G401 (cell line): ENCODE data around the gene C16orf89. TPM values are rescaled to one million over a fixed set of nuclear protein-coding genes. Genes with fewer than 3 reads are reported as not detected.
A peak's percentile ranks its signal among the peaks of the same experiment; 100 is the strongest.

Experiments
- DNase-seq: peaks from one replicate; pipeline ENCODE4 v3.0.0-alpha.2; 2015; ENCODE audit warnings: low spot score
- in situ Hi-C: cut with HindIII; loops from 2 replicates; pipeline ENCODE4 v1.10.0; 2016; ENCODE audit warnings: low sequenced_read_pairs, mixed read lengths
- total RNA-seq: library from RNA; depleted of rRNA; stranded (reverse); fragments of >200 nt; shearing (Covaris generic); gene quantifications from 2 replicates; pipeline ENCODE4 v1.2.3, GENCODE V29; 2014

Gene C16orf89
- total RNA-seq, 1 experiment from 2014 or later = not detected

GRCh38 chr16:5016967-5017677, 48.6 kb downstream of the C16orf89 start:
- in situ Hi-C loops = no loop called here
- DNase-seq = no peak

GRCh38 chr16:5015887-5016286, 49.9 kb downstream of the C16orf89 start:
- in situ Hi-C loops = no loop called here
- DNase-seq = no peak

GRCh38 chr16:5015351-5015750, 50.4 kb downstream of the C16orf89 start:
- no peak for DNase-seq
- in situ Hi-C loops = no loop called here

GRCh38 chr16:5012887-5013286, 52.9 kb downstream of the C16orf89 start:
- in situ Hi-C loops = no loop called here
- DNase-seq = no peak

GRCh38 chr16:5011637-5012036, 54.1 kb downstream of the C16orf89 start:
- no peak for DNase-seq
- in situ Hi-C loops = no loop called here

GRCh38 chr16:5010576-5011329, 55.0 kb downstream of the C16orf89 start:
- in situ Hi-C loops = no loop called here
- DNase-seq = no peak

- in situ Hi-C loops = no loop called here
- no peak for DNase-seq
Observed at GRCh38 chr16:5008311-5008731, 57.4 kb downstream of the C16orf89 start.

GRCh38 chr16:5007256-5007655, 58.5 kb downstream of the C16orf89 start:
- in situ Hi-C loops = no loop called here
- DNase-seq = no peak

- in situ Hi-C loops = no loop called here
- no peak for DNase-seq
Observed at GRCh38 chr16:5006348-5007193, 59.2 kb downstream of the C16orf89 start.

GRCh38 chr16:5005916-5006315, 59.8 kb downstream of the C16orf89 start:
- in situ Hi-C loops = no loop called here
- DNase-seq = no peak

- no peak for DNase-seq
- in situ Hi-C loops = no loop called here
Observed at GRCh38 chr16:5004311-5004710, 61.4 kb downstream of the C16orf89 start.

- in situ Hi-C loops = no loop called here
Observed at GRCh38 chr16:5003828-5004227, 61.9 kb downstream of the C16orf89 start.

GRCh38 chr16:5003211-5003610, 62.5 kb downstream of the C16orf89 start:
- in situ Hi-C loops = no loop called here
- DNase-seq = no peak

More at GRCh38 chr16:5003828-5004227, 61.9 kb downstream of the C16orf89 start:
- DNase-seq = no peak

GRCh38 chr16:5002699-5003143, 63.0 kb downstream of the C16orf89 start:
- DNase-seq = no peak
- in situ Hi-C loops = no loop called here

- DNase-seq = no peak
Observed at GRCh38 chr16:5001986-5002385, 63.8 kb downstream of the C16orf89 start.

GRCh38 chr16:5001571-5001970, 64.2 kb downstream of the C16orf89 start:
- in situ Hi-C loops = no loop called here
- no peak for DNase-seq

More at GRCh38 chr16:5001986-5002385, 63.8 kb downstream of the C16orf89 start:
- in situ Hi-C loops = no loop called here

GRCh38 chr16:5000573-5001001, 65.2 kb downstream of the C16orf89 start:
- no peak for DNase-seq
- in situ Hi-C loops = no loop called here

- DNase-seq = peak; percentile 46
- in situ Hi-C loops = no loop called here
Observed at GRCh38 chr16:4994719-4995434, 70.9 kb downstream of the C16orf89 start.
